ENCODE results near the gene KRT31.

Gene KRT31

GRCh38 chr17:41411072-41411840 lies 13.8 kb upstream of the KRT31 start:
- DNase-seq (ENCODE audit: extremely low read depth, low read depth) = no peak
- TF ChIP-seq, protein P1, sequence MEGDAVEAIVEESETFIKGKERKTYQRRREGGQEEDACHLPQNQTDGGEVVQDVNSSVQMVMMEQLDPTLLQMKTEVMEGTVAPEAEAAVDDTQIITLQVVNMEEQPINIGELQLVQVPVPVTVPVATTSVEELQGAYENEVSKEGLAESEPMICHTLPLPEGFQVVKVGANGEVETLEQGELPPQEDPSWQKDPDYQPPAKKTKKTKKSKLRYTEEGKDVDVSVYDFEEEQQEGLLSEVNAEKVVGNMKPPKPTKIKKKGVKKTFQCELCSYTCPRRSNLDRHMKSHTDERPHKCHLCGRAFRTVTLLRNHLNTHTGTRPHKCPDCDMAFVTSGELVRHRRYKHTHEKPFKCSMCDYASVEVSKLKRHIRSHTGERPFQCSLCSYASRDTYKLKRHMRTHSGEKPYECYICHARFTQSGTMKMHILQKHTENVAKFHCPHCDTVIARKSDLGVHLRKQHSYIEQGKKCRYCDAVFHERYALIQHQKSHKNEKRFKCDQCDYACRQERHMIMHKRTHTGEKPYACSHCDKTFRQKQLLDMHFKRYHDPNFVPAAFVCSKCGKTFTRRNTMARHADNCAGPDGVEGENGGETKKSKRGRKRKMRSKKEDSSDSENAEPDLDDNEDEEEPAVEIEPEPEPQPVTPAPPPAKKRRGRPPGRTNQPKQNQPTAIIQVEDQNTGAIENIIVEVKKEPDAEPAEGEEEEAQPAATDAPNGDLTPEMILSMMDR (IDR thresholded peaks at IDR 0.05; ENCODE audit: low read depth, low read length) = no peak

DNA sequence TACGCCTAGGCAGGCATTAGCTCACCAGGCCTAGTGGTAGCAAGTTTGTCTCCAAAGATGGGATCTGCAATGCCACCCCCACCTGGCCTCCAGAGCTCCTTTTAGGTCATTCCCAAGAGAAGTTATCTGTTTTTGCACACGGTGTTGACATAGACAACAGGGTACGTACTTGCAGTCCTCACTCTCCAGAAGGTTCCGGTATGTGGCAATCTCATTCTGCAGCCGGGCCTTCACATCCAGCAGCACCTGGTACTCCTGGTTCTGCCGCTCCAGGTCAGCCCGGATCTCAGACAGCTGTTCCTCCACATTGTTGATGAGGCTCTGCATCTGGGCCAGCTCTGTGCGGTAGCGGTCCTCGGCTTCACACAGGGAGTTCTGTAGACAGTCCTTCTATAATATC lies 9.8 kb upstream of the KRT31 start:
- no peak for DNase-seq (ENCODE audit: extremely low read depth, low read depth)
- TF ChIP-seq, protein P1 (IDR thresholded peaks at IDR 0.05; ENCODE audit: low read depth, low read length) = no peak

- DNase-seq (ENCODE audit: extremely low read depth, low read depth) = no peak
- TF ChIP-seq, protein P1 (IDR thresholded peaks at IDR 0.05; ENCODE audit: low read depth, low read length) = no peak; the same call in 1 of the 2 replicates
Measured at GRCh38 chr17:41406205-41406604, 8.8 kb upstream of the KRT31 start.

GRCh38 chr17:41404024-41404671 lies 6.7 kb upstream of the KRT31 start:
- peak; percentile 83 for DNase-seq (ENCODE audit: extremely low read depth, low read depth)
- TF ChIP-seq, protein P1 (IDR thresholded peaks at IDR 0.05; ENCODE audit: low read depth, low read length) = no peak

DNA sequence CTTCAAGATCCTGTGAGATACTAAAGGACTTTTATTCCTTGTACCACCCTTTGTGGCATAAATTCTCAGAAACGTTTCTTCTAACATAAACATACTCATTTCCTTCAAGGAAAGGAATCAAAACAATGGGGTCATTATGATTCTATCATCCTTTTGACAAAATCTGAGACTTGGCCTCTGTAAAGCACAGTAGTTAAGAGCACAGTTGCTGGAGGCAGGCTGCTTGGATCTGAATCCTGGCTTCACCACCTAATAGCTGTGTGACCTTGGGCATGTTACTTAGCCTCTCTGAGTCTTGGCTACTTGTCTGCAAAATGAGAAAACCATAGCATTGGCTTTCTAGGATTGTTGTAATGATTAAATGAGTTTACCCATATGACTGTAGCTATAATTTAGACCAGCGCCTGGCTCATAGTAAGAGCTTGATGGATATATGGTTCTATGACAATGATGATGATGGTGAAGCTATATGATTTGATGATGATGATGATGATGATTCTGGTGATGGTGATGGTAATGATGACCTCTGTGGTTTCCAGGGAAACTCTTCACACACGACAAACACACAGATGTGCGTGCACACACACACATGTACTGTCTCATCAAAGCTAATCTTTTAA lies 6.1 kb upstream of the KRT31 start:
- TF ChIP-seq, protein P1 (IDR thresholded peaks at IDR 0.05; ENCODE audit: low read depth, low read length) = no peak
- no peak for DNase-seq (ENCODE audit: extremely low read depth, low read depth)

DNA sequence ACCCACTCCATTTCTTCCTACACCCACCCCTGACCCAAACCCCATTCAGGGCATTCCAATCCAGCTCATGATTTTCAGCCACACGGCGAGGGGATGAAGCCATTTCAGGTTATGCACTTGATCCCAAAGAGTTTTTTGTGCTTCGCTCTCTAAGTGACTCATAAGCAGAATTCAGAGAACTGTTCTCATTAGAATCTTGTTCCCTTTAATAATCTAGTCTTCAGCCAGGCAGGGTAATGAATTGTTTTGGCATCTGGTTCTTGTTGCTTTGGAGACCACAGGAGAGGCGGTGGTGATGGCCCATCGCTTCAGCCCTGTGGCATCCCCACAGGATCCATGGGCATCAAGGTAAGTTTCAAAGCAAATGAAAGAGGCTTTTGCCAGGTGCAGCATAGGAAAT lies 4.8 kb upstream of the KRT31 start:
- TF ChIP-seq, protein P1 (IDR thresholded peaks at IDR 0.05; ENCODE audit: low read depth, low read length) = no peak
- no peak for DNase-seq (ENCODE audit: extremely low read depth, low read depth)

DNA sequence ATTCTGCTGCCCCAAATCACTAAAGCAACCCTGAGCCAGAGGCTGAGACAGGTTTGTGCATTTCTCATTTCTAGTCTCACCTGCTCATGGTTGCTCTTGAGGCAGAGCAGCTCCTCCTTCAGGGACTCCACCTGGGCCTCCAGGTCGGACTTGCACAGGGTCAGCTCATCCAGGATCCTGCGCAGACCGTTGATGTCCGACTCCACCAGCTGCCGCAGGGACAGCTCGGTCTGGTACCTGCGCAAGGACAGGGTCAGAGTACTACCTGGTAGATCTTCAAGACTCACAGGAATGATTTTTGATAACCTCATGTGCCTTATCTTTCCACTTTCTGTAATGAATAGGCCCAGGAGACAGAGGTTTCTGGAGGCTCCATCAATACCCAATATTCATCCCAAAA lies 1.1 kb downstream of the KRT31 start:
- TF ChIP-seq, protein P1 (IDR thresholded peaks at IDR 0.05; ENCODE audit: low read depth, low read length) = no peak
- no peak for DNase-seq (ENCODE audit: extremely low read depth, low read depth)
